Astrocyte (in vitro differentiated cells and primary cell): ENCODE results near the gene TTC31. TPM values are rescaled to one million over a fixed set of nuclear protein-coding genes. Genes with fewer than 3 reads are reported as not detected.

Experiments
- DNase-seq: peaks from one replicate; pipeline ENCODE4 v3.0.0-alpha.2; 2010; ENCODE audit warnings: low read depth
- FAIRE-seq: peaks from 2 replicates; lab custom pipeline; 2011; peaks lifted over from hg19 to GRCh38; lab: Jason Lieb, UNC
- H2AFZ ChIP-seq: 2 replicates; pipeline ENCODE4 v1.6.0; 2012; ENCODE audit warnings: low read depth, low read length, inconsistent platforms
- H3K27ac ChIP-seq: 2 replicates; pipeline ENCODE4 v1.5.1; 2011; ENCODE audit warnings: low read depth, low read length, inconsistent platforms
- H3K27me3 ChIP-seq: 2 replicates; pipeline ENCODE4 v1.6.0; 2011; ENCODE audit warnings: low read length, inconsistent platforms; ENCODE audit not compliant: insufficient read depth
- H3K36me3 ChIP-seq: 2 replicates; pipeline ENCODE4 v1.5.1; 2011; ENCODE audit warnings: low read length, inconsistent platforms; ENCODE audit not compliant: insufficient read depth
- H3K4me1 ChIP-seq: 2 replicates; pipeline ENCODE4 v1.5.1; 2011; ENCODE audit warnings: low read length, inconsistent platforms; ENCODE audit not compliant: insufficient read depth
- H3K4me2 ChIP-seq: 2 replicates; pipeline ENCODE4 v1.6.0; 2012; ENCODE audit warnings: low read length, inconsistent platforms
- H3K4me3 ChIP-seq: 2 replicates; pipeline ENCODE4 v1.5.1; 2011; ENCODE audit warnings: low read depth, mild to moderate bottlenecking, low read length, inconsistent platforms; ENCODE audit not compliant: insufficient read depth
- H3K79me2 ChIP-seq: 2 replicates; pipeline ENCODE4 v1.6.0; 2012; ENCODE audit warnings: mild to moderate bottlenecking, low read length, inconsistent platforms; ENCODE audit not compliant: insufficient read depth
- H3K9ac ChIP-seq: 2 replicates; pipeline ENCODE4 v1.6.0; 2012; ENCODE audit warnings: mild to moderate bottlenecking, low read length, inconsistent platforms
- H3K9me3 ChIP-seq: 2 replicates; pipeline ENCODE4 v1.5.1; 2012; ENCODE audit warnings: low read depth, mild to moderate bottlenecking, low read length, inconsistent platforms; ENCODE audit not compliant: insufficient read depth
- H4K20me1 ChIP-seq: 2 replicates; pipeline ENCODE4 v1.6.0; 2012; ENCODE audit warnings: low read length, inconsistent platforms; ENCODE audit not compliant: insufficient read depth
- H3K27ac Mint-ChIP-seq: one replicate; pipeline ENCODE4 v1.8.0; 2021; ENCODE audit warnings: mild to moderate bottlenecking, mixed read lengths; ENCODE audit not compliant: unreplicated experiment
- H3K27me3 Mint-ChIP-seq: one replicate; pipeline ENCODE4 v1.8.0; 2021; ENCODE audit warnings: low read depth, mixed read lengths; ENCODE audit not compliant: unreplicated experiment
- H3K36me3 Mint-ChIP-seq: one replicate; pipeline ENCODE4 v1.8.0; 2021; ENCODE audit warnings: low read depth, mixed read lengths; ENCODE audit not compliant: unreplicated experiment
- H3K4me1 Mint-ChIP-seq: one replicate; pipeline ENCODE4 v1.8.0; 2021; ENCODE audit warnings: low read depth, mixed read lengths; ENCODE audit not compliant: unreplicated experiment
- H3K4me3 Mint-ChIP-seq: one replicate; pipeline ENCODE4 v1.8.0; 2021; ENCODE audit warnings: mild to moderate bottlenecking, moderate library complexity, mixed read lengths; ENCODE audit not compliant: unreplicated experiment
- H3K9me3 Mint-ChIP-seq: one replicate; pipeline ENCODE4 v1.8.0; 2021; ENCODE audit warnings: mild to moderate bottlenecking, mixed read lengths; ENCODE audit not compliant: unreplicated experiment
- CTCF ChIP-seq: IDR thresholded peaks from 2 replicates; pipeline ENCODE4 v1.5.1; 2011; ENCODE audit warnings: low read depth, mild to moderate bottlenecking, inconsistent platforms, low read length, moderate library complexity; ENCODE audit not compliant: insufficient read depth
- EZH2 ChIP-seq: IDR thresholded peaks from 2 replicates; pipeline ENCODE4 v1.6.1; 2012; ENCODE audit warnings: mild to moderate bottlenecking, low read length, inconsistent platforms; ENCODE audit not compliant: insufficient read depth
- total RNA-seq: library from RNA; stranded (reverse); gene quantifications from 2 replicates; pipeline ENCODE4 v1.2.1, GENCODE V29; 2021

The TTC31 gene
- total RNA-seq, 1 donor from 2014 or later, result 12.0 TPM

GRCh38 chr2:74507145-74507925 lies 24.5 kb downstream of the TTC31 start, which contains the start of gene PCGF1:
Gene PCGF1 (minus strand): TSS chr2:74507695. CDS start chr2:74507668, 27 bp downstream.
- Histone ChIP-seq H3K4me1 (peaks cover 54% of the 10 kb centered on the region), H2AFZ (peak within 1 kb of the TSS; percentile 98), H3K9me3 (no peaks in the 10 kb centered on the region), H3K27me3 (peaks cover 25% of the 10 kb centered on the region), H3K4me2 (peak within 1 kb of the TSS; percentile 97), H4K20me1 (peaks cover 7% of the 10 kb centered on the region), H3K9ac (peak within 1 kb of the TSS; percentile 95), H3K4me3 (peak within 1 kb of the TSS; percentile 94), H3K79me2 (peaks cover 24% of the 10 kb centered on the region), H3K36me3 (peaks cover 4% of the 10 kb centered on the region), H3K27ac (peak within 1 kb of the TSS; percentile 99)
- Mint-ChIP-seq H3K27ac (peak within 1 kb of the TSS; percentile 99), H3K36me3 (peaks cover 12% of the 10 kb centered on the region), H3K27me3 (peaks cover 35% of the 10 kb centered on the region), H3K9me3 (no peaks in the 10 kb centered on the region), H3K4me3 (peak within 1 kb of the TSS; percentile 97), H3K4me1 (peaks cover 21% of the 10 kb centered on the region)
- no peak for FAIRE-seq
- TF ChIP-seq EZH2 (no peak), CTCF (peak; percentile 26)
- peak; percentile 91 for DNase-seq

- H3K4me1 ChIP-seq, result peaks cover 47% of the 10 kb centered on the region
- H3K36me3 ChIP-seq, result peaks cover 4% of the 10 kb centered on the region
- Mint-ChIP-seq H3K27me3 (peaks cover 40% of the 10 kb centered on the region), H3K4me1 (peaks cover 21% of the 10 kb centered on the region), H3K27ac (peak overlapping the region; percentile 99), H3K9me3 (no peaks in the 10 kb centered on the region), H3K4me3 (peak overlapping the region; percentile 97), H3K36me3 (peaks cover 12% of the 10 kb centered on the region)
- DNase-seq (no peak), FAIRE-seq (no peak)
- peak overlapping the region; percentile 95 for H3K9ac ChIP-seq
- H3K9me3 ChIP-seq, result no peaks in the 10 kb centered on the region
- peak overlapping the region; percentile 94 for H3K4me3 ChIP-seq
- H3K27me3 ChIP-seq, result peaks cover 31% of the 10 kb centered on the region
- peak overlapping the region; percentile 98 for H2AFZ ChIP-seq
- H3K4me2 ChIP-seq, result peak overlapping the region; percentile 97
- TF ChIP-seq CTCF (no peak), EZH2 (no peak)
- H3K27ac ChIP-seq, result peak overlapping the region; percentile 99
- H3K79me2 ChIP-seq, result peaks cover 24% of the 10 kb centered on the region
- H4K20me1 ChIP-seq, result peaks cover 7% of the 10 kb centered on the region
Measured at GRCh38 chr2:74507926-74508520, 25.1 kb downstream of the TTC31 start.
